Measurements from ENCODE around the gene RIPPLY3.
A peak's percentile ranks its signal among the peaks of the same experiment; 100 is the strongest.

The RIPPLY3 gene

GRCh38 chr21:37060296-37060695 is 53.8 kb downstream of the RIPPLY3 start (continued):
- TF ChIP-seq ZNF513 (tag by site-specific recombination; IDR thresholded peaks at IDR 0.05) (no peak), ZBTB44 (tag by site-specific recombination; IDR thresholded peaks at IDR 0.05) (peak; percentile 96), ZSCAN30 (tag by site-specific recombination; IDR thresholded peaks at IDR 0.05) (peak; percentile 80; the same call in 1 of the 2 replicates), SCRT2 (tag by site-specific recombination; IDR thresholded peaks at IDR 0.05) (peak; percentile 47; the same call in 1 of the 2 replicates), MZF1 (tag by site-specific recombination; IDR thresholded peaks at IDR 0.05; ENCODE audit: borderline replicate concordance) (0 out of 2 replicates have a peak, but pooled peaks have one; percentile 30), ZNF488 (tag by site-specific recombination; IDR thresholded peaks at IDR 0.05) (no peak), PATZ1 (tag by site-specific recombination; IDR thresholded peaks at IDR 0.05) (peak; percentile 43; the same call in 1 of the 2 replicates), KLF17 (tag by site-specific recombination; IDR thresholded peaks at IDR 0.05) (peak; percentile 88), ZNF692 (tag by site-specific recombination; IDR thresholded peaks at IDR 0.05) (peak; percentile 65), ZBTB49 (tag by site-specific recombination; IDR thresholded peaks at IDR 0.05; ENCODE audit: low read depth) (no peak), ZNF670 (tag by site-specific recombination; IDR thresholded peaks at IDR 0.05; ENCODE audit: low read depth) (no peak), ZNF610 (tag by site-specific recombination; IDR thresholded peaks at IDR 0.05; ENCODE audit: borderline replicate concordance) (0 out of 2 replicates have a peak, but pooled peaks have one; percentile 57), ZSCAN5A (tag by site-specific recombination; IDR thresholded peaks at IDR 0.05) (peak; percentile 67; the same call in 1 of the 2 replicates), ZFHX2 (tag by site-specific recombination; conservative IDR thresholded peaks at IDR 0.05) (peak; percentile 33; the same call in 1 of the 2 replicates), ZSCAN23 (tag by site-specific recombination; IDR thresholded peaks at IDR 0.05) (0 out of 2 replicates have a peak, but pooled peaks have one; percentile 61), PRDM2 (tag by site-specific recombination; IDR thresholded peaks at IDR 0.05; ENCODE audit: borderline replicate concordance) (no peak), ZNF629 (tag by site-specific recombination; IDR thresholded peaks at IDR 0.05) (peak; percentile 90), ZNF423 (tag by site-specific recombination; IDR thresholded peaks at IDR 0.05) (peak; percentile 93), ZNF292 (tag by site-specific recombination; IDR thresholded peaks at IDR 0.05; ENCODE audit: borderline replicate concordance, low read depth) (no peak), ZEB2 (tag by site-specific recombination; IDR thresholded peaks at IDR 0.05) (peak; percentile 85)

Data from HEK293 (cell line).